ENCODE results near the gene DCTN3. TPM values are rescaled to one million over a fixed set of nuclear protein-coding genes. Genes with fewer than 3 reads are reported as not detected.

The DCTN3 gene
- 100 to 1,000 TPM; 104 to 155 (median 125) TPM for total RNA-seq
- polyA plus RNA-seq: 100 to 1,000 TPM in 1 of 2 donors, 10 to 100 TPM in 1; 73.8 to 118 TPM
- long read RNA-seq, donor 1, transcript DCTN3-201 (7 exons, 808 nt): major isoform, 101 of 109 reads
- long read RNA-seq, donor 1, partial matches to known transcripts: 1 of 109 reads
- long read RNA-seq, donor 1, other reads (novel, unspliced or antisense): 7 of 109 reads
- long read RNA-seq, donor 2, transcript DCTN3-201 (7 exons, 808 nt): major isoform, 65 of 76 reads
- long read RNA-seq, donor 2, partial matches to known transcripts: 2 of 76 reads
- long read RNA-seq, donor 2, other reads (novel, unspliced or antisense): 7 of 76 reads
- long read RNA-seq, donor 3, transcript DCTN3-201 (7 exons, 808 nt): major isoform, 80 of 89 reads
- long read RNA-seq, donor 3, partial matches to known transcripts: 2 of 89 reads
- long read RNA-seq, donor 3, other reads (novel, unspliced or antisense): 3 of 89 reads

- intact Hi-C loops (cut with DNase I): no loop called here
- DNase-seq: peak; percentile 93 to 96 (median 94)
- peak; percentile 97 to 99 (median 98) for ATAC-seq
- Histone ChIP-seq H3K36me3 (peaks cover 0 to 35% (median 34%) of the 10 kb centered on the region in 9 donors), H3K27ac (peak within 1 kb of the TSS in 7 of 12 donors; percentile 37 to 75 (median 51)), H3K27me3 (peaks cover 15 to 39% (median 35%) of the 10 kb centered on the region in 9 donors), H3K9me3 (no peaks in the 10 kb centered on the region), H3K4me1 (peaks cover 0 to 33% (median 20%) of the 10 kb centered on the region in 12 donors), H3K4me3 (peak within 1 kb of the TSS; percentile 63 to 99 (median 79))
- 4 to 12% (median 5%) methylated on average over 17 to 43 of the region's 43 CpGs for WGBS, 4 donors
- TF ChIP-seq POLR2A (IDR thresholded peaks at IDR 0.05): peak in 1 of 2 donors; percentile 38
- TF ChIP-seq CTCF (IDR thresholded peaks at IDR 0.05): peak in 1 of 12 donors; percentile 34
Measured at GRCh38 chr9:34620061-34620994, at the start of gene DCTN3. TSS of gene DCTN3 (minus strand) at chr9:34620495. CDS start at chr9:34620464, 31 bp downstream.

- H3K4me1 ChIP-seq: peaks cover 0 to 24% (median 12%) of the 10 kb centered on the region in 12 donors
- peak overlapping the region; percentile 54 to 91 (median 74) for H3K4me3 ChIP-seq
- H3K27ac ChIP-seq: peak overlapping the region; percentile 88 to 99 (median 98)
- TF ChIP-seq CTCF (IDR thresholded peaks at IDR 0.05) (peak in 2 of 12 donors; percentile 4 to 20), POLR2A (IDR thresholded peaks at IDR 0.05) (peak in 1 of 2 donors; percentile 35)
- intact Hi-C loops (cut with DNase I): loop anchor here in 3 of 10 donors (2.0 to 10.0 kb wide), 4 partner anchors 37 to 437 kb away; partner anchors contain the start of genes FANCG (in 1 of the 3), STOML2 (in 1 of the 3) and VCP (in 1 of the 3)
- H3K27me3 ChIP-seq: no peaks in the 10 kb centered on the region
- ATAC-seq: peak; percentile 89 to 93 (median 90)
- H3K36me3 ChIP-seq: peaks cover 0 to 27% (median 15%) of the 10 kb centered on the region in 9 donors
- peak; percentile 94 to 97 (median 96) for DNase-seq
- H3K9me3 ChIP-seq: peaks cover 0 to 9% (median 0%) of the 10 kb centered on the region in 12 donors
- 2 to 3% (median 2%) methylated on average over 43 to 55 of the region's 55 CpGs for WGBS, 4 donors
Measured at GRCh38 chr9:34665381-34666250, 45.3 kb upstream of the DCTN3 start.

- Histone ChIP-seq H3K9me3 (peaks cover 0 to 6% (median 0%) of the 10 kb centered on the region in 12 donors), H3K27me3 (no peaks in the 10 kb centered on the region), H3K4me3 (peak overlapping the region; percentile 54 to 91 (median 74)), H3K27ac (peak overlapping the region; percentile 88 to 99 (median 98)), H3K36me3 (peaks cover 0 to 33% (median 19%) of the 10 kb centered on the region in 9 donors), H3K4me1 (peaks cover 0 to 24% (median 12%) of the 10 kb centered on the region in 12 donors)
- DNase-seq (no peak), ATAC-seq (peak in 1 of 4 donors; percentile 0)
- WGBS, 4 donors: 0 to 3% (median 2%) methylated on average over 12 to 26 of the region's 26 CpGs
- TF ChIP-seq CTCF (IDR thresholded peaks at IDR 0.05): peak in 3 of 12 donors; percentile 15 to 30 (median 19)
- no peak for TF ChIP-seq POLR2A (IDR thresholded peaks at IDR 0.05)
- intact Hi-C loops (cut with DNase I): loop anchor here in 3 of 10 donors (2.0 to 10.0 kb wide), 4 partner anchors 37 to 437 kb away; partner anchors contain the start of genes FANCG (in 1 of the 3), STOML2 (in 1 of the 3) and VCP (in 1 of the 3)
Measured at GRCh38 chr9:34665067-34665380, 44.7 kb upstream of the DCTN3 start.
